Heart left ventricle (tissue), 16 donors: ENCODE measurements around the gene CDC42EP5. TPM values are rescaled to one million over a fixed set of nuclear protein-coding genes. Genes with fewer than 3 reads are reported as not detected.

ENCODE experiments used
- ATAC-seq, 4 donors: fragments of 200-7000 bp; cut with Tn5 transposase; one replicate each; pipeline ENCODE4 v1.9.1; 2020 to 2022; ENCODE audit warnings: moderate library complexity in 4 of 4, mild to moderate bottlenecking in 3 of 4, moderate number of reproducible peaks in 1 of 4
- DNase-seq, 5 donors: peaks; one replicate each; pipeline ENCODE4 v3.0.0-alpha.2; 2020
- H3K27ac ChIP-seq, 12 donors: fragments of 200-600 bp; sonication (generic) in 4 of 12; one replicate each; pipeline versions ENCODE4 v1.5.0 to v1.8.0; 2016 to 2022; ENCODE audit warnings: mild to moderate bottlenecking in 2 of 12
- H3K27me3 ChIP-seq, 9 donors: fragments of 200-600 bp; sonication (generic) in 2 of 9; one replicate each; pipeline versions ENCODE4 v1.5.1 to v1.8.0; 2016 to 2022; ENCODE audit warnings: mild to moderate bottlenecking in 3 of 9
- H3K36me3 ChIP-seq, 9 donors: fragments of 200-600 bp; sonication (generic) in 2 of 9; one replicate each; pipeline versions ENCODE4 v1.5.0 to v1.8.0; 2018 to 2022; ENCODE audit warnings: mild to moderate bottlenecking in 2 of 9
- H3K4me1 ChIP-seq, 12 donors: fragments of 200-600 bp; sonication (generic) in 4 of 12; one replicate each; pipeline versions ENCODE4 v1.5.0 to v1.8.0; 2016 to 2022; ENCODE audit warnings: mild to moderate bottlenecking in 3 of 12
- H3K4me3 ChIP-seq, 12 donors: fragments of 200-600 bp; sonication (generic) in 4 of 12; one replicate each; pipeline versions ENCODE4 v1.5.0 to v1.8.0; 2017 to 2022; ENCODE audit warnings: mild to moderate bottlenecking in 9 of 12, moderate library complexity in 4 of 12
- H3K9me3 ChIP-seq, 12 donors: fragments of 200-600 bp; sonication (generic) in 4 of 12; one replicate each; pipeline versions ENCODE4 v1.5.0 to v1.8.0; 2016 to 2022; ENCODE audit warnings: mild to moderate bottlenecking in 1 of 12
- CTCF ChIP-seq, 12 donors: fragments of 200-600 bp; sonication (generic) in 4 of 12; IDR thresholded peaks; one replicate each; pipeline versions ENCODE4 v1.5.0 to v1.8.0; 2018 to 2022; ENCODE audit warnings: antibody characterized with exemption in 12 of 12, mild to moderate bottlenecking in 5 of 12
- POLR2A ChIP-seq, 2 donors: fragments of 450-650 bp; IDR thresholded peaks; one replicate each; pipeline ENCODE4 v1.6.1; 2017; ENCODE audit warnings: antibody characterized with exemption in 2 of 2, mild to moderate bottlenecking in 2 of 2, moderate library complexity in 2 of 2
- WGBS, 4 donors: extraction: QIAGEN DNeasy Blood & Tissue Kit in 2 of 4; methylation state at CpG; one replicate each; pipeline versions ENCODE4 v1.1.5 to v1.1.7; 2013 to 2018; 5-methylcytosine and 5-hydroxymethylcytosine counted together
- intact Hi-C, 10 donors: fragments of 100-400 bp; cut with DNase I; formaldehyde crosslinking; loops; one replicate each; pipeline versions ENCODE4 v1.11.1 to v1.14.2; 2022
- polyA plus RNA-seq, 2 donors: library from polyadenylated mRNA; stranded (reverse); fragments of 200-250 nt; gene quantifications; one replicate each; pipeline ENCODE4 v1.2.3, GENCODE V29; 2013
- total RNA-seq, 9 donors: library from RNA; depleted of rRNA in 2 of 9; stranded (reverse); fragments of >200 nt in 2 of 9; fragmentation: NEBNext Ultra II Directional in 3 of 9; extraction: Animal tissue kit (Norgen Biotek cat#: 25700) in 3 of 9; gene quantifications; one replicate each; pipeline versions ENCODE4 v1.1.0 to v1.2.4, GENCODE V29; 2016 to 2023
- donor health status: ischemic (EF 13 %, LVEDD 7.1; RV severe dilation, severe dysfunction).
- donor health status: healthy with polysubstance abuse.
- donor health status: DM: no; HTN: yes; CAD: no.
- donor health status: DM: no; HTN: no; CAD: no.
- donor health status: ischemic (EF 25% LVEDD 6.9; RV normal size, moderate dysfunction).
- donor health status: ischemic (EF 25% LVEDD 5.7; RV mildly dilated, moderate dysfunction).
- donor health status: healthy.
- donor health status: DM: yes; HTN: yes; CAD: no.
- donor health status: ischemic (EF 35%, LVEDD 5.7; RV mildly dilated, moderate dysfunction).
- donor health status: nonischemic (EF 11% LVEDD 7.7; RV severe dilation, severe dysfunction).
- donor health status: DM: yes; HTN: yes; CAD: no.
- donor health status: PGD.
- donor health status: ischemic (EF 29% LVEDD 5.4; RV normal size, mild dysfunction).
- donor health status: nonischemic (EF 23%, LVEDD 6.1; RV moderate dilation, normal function).

The CDC42EP5 gene
- total and polyA plus RNA-seq, 11 donors: 5.6 to 16.3 (median 9.7) TPM

GRCh38 chr19:54456423-54457373 lies 16.4 kb downstream of the CDC42EP5 start:
- Histone ChIP-seq H3K27ac (no peak overlapping the region), H3K36me3 (peaks cover 4 to 100% (median 99%) of the 10 kb centered on the region in 9 donors), H3K4me3 (no peak overlapping the region), H3K27me3 (no peaks in the 10 kb centered on the region), H3K4me1 (peaks cover 0 to 36% (median 12%) of the 10 kb centered on the region in 12 donors), H3K9me3 (no peaks in the 10 kb centered on the region)
- DNase-seq (no peak), ATAC-seq (no peak)
- 91 to 94% (median 91%) methylated on average over 42 to 51 of the region's 51 CpGs for WGBS, 4 donors
- TF ChIP-seq CTCF (IDR thresholded peaks at IDR 0.05) (no peak), POLR2A (IDR thresholded peaks at IDR 0.05) (no peak)
- intact Hi-C loops: no loop called here

GRCh38 chr19:54455786-54456422 lies 17.2 kb downstream of the CDC42EP5 start:
- no peaks in the 10 kb centered on the region for H3K27me3 ChIP-seq
- DNase-seq (peak in 1 of 5 donors; percentile 9), ATAC-seq (no peak)
- TF ChIP-seq POLR2A (IDR thresholded peaks at IDR 0.05) (no peak), CTCF (IDR thresholded peaks at IDR 0.05) (no peak)
- H3K9me3 ChIP-seq: no peaks in the 10 kb centered on the region
- no peak overlapping the region for H3K27ac ChIP-seq
- peaks cover 2 to 37% (median 14%) of the 10 kb centered on the region in 12 donors for H3K4me1 ChIP-seq
- peaks cover 4 to 100% (median 99%) of the 10 kb centered on the region in 9 donors for H3K36me3 ChIP-seq
- H3K4me3 ChIP-seq: no peak overlapping the region
- intact Hi-C loops: no loop called here
- WGBS, 4 donors: 92 to 94% (median 92%) methylated on average over 24 to 40 of the region's 40 CpGs

GRCh38 chr19:54454781-54455675 lies 18.1 kb downstream of the CDC42EP5 start:
- no peaks in the 10 kb centered on the region for H3K9me3 ChIP-seq
- H3K27ac ChIP-seq: no peak overlapping the region
- ATAC-seq (no peak), DNase-seq (no peak)
- intact Hi-C loops: no loop called here
- peaks cover 7 to 45% (median 21%) of the 10 kb centered on the region in 12 donors for H3K4me1 ChIP-seq
- no peaks in the 10 kb centered on the region for H3K27me3 ChIP-seq
- peaks cover 4 to 95% (median 90%) of the 10 kb centered on the region in 9 donors for H3K36me3 ChIP-seq
- no peak overlapping the region for H3K4me3 ChIP-seq
- no peak for TF ChIP-seq POLR2A (IDR thresholded peaks at IDR 0.05)
- no peak for TF ChIP-seq CTCF (IDR thresholded peaks at IDR 0.05)
- 89 to 93% (median 91%) methylated on average over 29 to 33 of the region's 33 CpGs for WGBS, 4 donors
